Measurements from ENCODE around the gene UGCG. TPM values are rescaled to one million over a fixed set of nuclear protein-coding genes. Genes with fewer than 3 reads are reported as not detected.

Gene UGCG
- total and polyA plus RNA-seq, 2 donors (not counting 1 experiment from before 2014, with no cell fraction given), result 143 to 260 TPM

DNA sequence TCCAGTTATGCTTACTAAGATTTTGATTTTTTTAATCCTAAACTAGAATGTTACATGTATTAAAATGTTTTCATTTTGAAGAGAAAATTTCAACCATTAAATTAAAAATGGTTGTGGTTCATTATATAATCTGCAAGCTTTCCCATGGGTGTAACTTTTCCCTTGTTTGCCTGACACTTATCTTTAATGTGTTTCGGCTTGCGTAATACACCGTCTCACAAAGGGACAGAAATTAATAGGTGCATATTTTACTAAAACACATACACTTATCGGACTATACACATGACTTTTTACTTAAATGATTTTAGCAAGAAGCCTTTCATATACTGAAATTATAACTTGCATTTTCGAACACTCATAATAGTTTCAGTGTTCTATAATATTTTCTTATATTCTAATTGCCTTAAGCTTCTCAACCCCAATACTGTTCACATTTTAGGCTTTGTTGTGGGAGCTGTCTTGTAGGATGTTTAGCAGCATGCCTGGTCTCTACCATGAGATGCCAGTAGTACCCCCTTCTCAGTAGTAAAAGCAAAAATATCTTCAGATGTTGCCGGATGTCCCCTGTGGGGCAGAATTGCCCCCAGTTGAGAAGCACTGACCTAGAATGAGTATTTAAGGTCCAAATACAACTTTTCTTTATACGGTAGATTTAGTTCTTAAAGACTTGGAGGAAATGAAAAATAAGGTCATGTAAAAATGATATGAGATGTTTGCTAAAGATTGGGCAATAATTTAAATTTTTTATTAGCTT, 28.6 kb downstream of the UGCG start:
- Histone ChIP-seq H2AFZ (ENCODE audit: low read length) (no peak overlapping the region), H3K4me2 (ENCODE audit: extremely low read depth, insufficient read depth, low read length) (no peak overlapping the region), H3K27ac (ENCODE audit: insufficient read depth, low read length) (peak overlapping the region; percentile 59), H3K36me3 (ENCODE audit: control insufficient read depth, insufficient read depth, low read length) (peaks cover 5% of the 10 kb centered on the region), H3K27me3 (ENCODE audit: control insufficient read depth, insufficient read depth, low read length) (no peaks in the 10 kb centered on the region), H4K20me1 (ENCODE audit: control insufficient read depth, extremely low read depth, insufficient read depth, low read length) (no peaks in the 10 kb centered on the region), H3K4me3 (replicated peaks in 1 of 4; ENCODE audit: control extremely low read depth in 1 of 4, insufficient read depth in 1 of 4, low read depth in 3 of 4, low read length in 4 of 4) (no peak overlapping the region), H3K9ac (ENCODE audit: insufficient read depth, low read length) (no peak overlapping the region), H3K9me3 (ENCODE audit: control insufficient read depth, insufficient read depth, low read depth, low read length) (no peaks in the 10 kb centered on the region), H3K79me2 (ENCODE audit: control insufficient read depth, insufficient read depth, low read length) (peaks cover 80% of the 10 kb centered on the region), H3K4me1 (ENCODE audit: control insufficient read depth, extremely low read depth, insufficient read depth, low read length) (peaks cover 19% of the 10 kb centered on the region)
- no peak for TF ChIP-seq EZH2 (IDR thresholded peaks at IDR 0.05; ENCODE audit: low read length, missing control alignments)
- TF ChIP-seq, protein P1, sequence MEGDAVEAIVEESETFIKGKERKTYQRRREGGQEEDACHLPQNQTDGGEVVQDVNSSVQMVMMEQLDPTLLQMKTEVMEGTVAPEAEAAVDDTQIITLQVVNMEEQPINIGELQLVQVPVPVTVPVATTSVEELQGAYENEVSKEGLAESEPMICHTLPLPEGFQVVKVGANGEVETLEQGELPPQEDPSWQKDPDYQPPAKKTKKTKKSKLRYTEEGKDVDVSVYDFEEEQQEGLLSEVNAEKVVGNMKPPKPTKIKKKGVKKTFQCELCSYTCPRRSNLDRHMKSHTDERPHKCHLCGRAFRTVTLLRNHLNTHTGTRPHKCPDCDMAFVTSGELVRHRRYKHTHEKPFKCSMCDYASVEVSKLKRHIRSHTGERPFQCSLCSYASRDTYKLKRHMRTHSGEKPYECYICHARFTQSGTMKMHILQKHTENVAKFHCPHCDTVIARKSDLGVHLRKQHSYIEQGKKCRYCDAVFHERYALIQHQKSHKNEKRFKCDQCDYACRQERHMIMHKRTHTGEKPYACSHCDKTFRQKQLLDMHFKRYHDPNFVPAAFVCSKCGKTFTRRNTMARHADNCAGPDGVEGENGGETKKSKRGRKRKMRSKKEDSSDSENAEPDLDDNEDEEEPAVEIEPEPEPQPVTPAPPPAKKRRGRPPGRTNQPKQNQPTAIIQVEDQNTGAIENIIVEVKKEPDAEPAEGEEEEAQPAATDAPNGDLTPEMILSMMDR (conservative IDR thresholded peaks at IDR 0.05 in 1 of 2, IDR thresholded peaks at IDR 0.05 in 1 of 2; ENCODE audit: low read depth in 1 of 2, low read length in 2 of 2), result no peak
- no peak for DNase-seq (ENCODE audit: low read depth in 2 of 2)

DNA sequence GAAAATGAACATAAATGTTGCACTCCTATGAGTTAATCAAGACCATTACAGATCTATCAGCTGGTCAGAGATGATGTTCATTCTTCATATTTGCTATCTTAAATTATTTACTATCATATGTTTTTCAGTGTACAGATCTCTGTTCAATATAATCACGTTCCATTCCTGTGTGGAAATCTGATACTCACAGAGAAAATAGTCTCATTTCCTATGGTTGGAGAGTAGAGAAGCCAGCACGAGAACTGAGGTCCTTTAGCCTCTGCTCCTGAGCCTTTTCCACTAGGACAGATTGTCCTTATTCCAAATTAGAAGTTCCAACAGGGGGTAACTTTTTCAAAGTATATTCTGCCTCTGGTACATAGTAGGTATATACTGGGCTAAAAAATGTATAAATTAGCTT, 29.2 kb downstream of the UGCG start:
- Histone ChIP-seq H3K4me2 (ENCODE audit: extremely low read depth, insufficient read depth, low read length) (peak overlapping the region; percentile 25), H3K4me1 (ENCODE audit: control insufficient read depth, extremely low read depth, insufficient read depth, low read length) (peaks cover 19% of the 10 kb centered on the region), H4K20me1 (ENCODE audit: control insufficient read depth, extremely low read depth, insufficient read depth, low read length) (no peaks in the 10 kb centered on the region), H3K27ac (ENCODE audit: insufficient read depth, low read length) (peak overlapping the region; percentile 59), H2AFZ (ENCODE audit: low read length) (no peak overlapping the region), H3K9ac (ENCODE audit: insufficient read depth, low read length) (no peak overlapping the region), H3K36me3 (ENCODE audit: control insufficient read depth, insufficient read depth, low read length) (peaks cover 5% of the 10 kb centered on the region), H3K9me3 (ENCODE audit: control insufficient read depth, insufficient read depth, low read depth, low read length) (no peaks in the 10 kb centered on the region), H3K79me2 (ENCODE audit: control insufficient read depth, insufficient read depth, low read length) (peaks cover 77% of the 10 kb centered on the region), H3K4me3 (replicated peaks in 1 of 4; ENCODE audit: control extremely low read depth in 1 of 4, insufficient read depth in 1 of 4, low read depth in 3 of 4, low read length in 4 of 4) (no peak overlapping the region), H3K27me3 (ENCODE audit: control insufficient read depth, insufficient read depth, low read length) (no peaks in the 10 kb centered on the region)
- TF ChIP-seq, protein P1 (conservative IDR thresholded peaks at IDR 0.05 in 1 of 2, IDR thresholded peaks at IDR 0.05 in 1 of 2; ENCODE audit: low read depth in 1 of 2, low read length in 2 of 2), result no peak
- no peak for TF ChIP-seq EZH2 (IDR thresholded peaks at IDR 0.05; ENCODE audit: low read length, missing control alignments)
- no peak for DNase-seq (ENCODE audit: low read depth in 2 of 2)

DNA sequence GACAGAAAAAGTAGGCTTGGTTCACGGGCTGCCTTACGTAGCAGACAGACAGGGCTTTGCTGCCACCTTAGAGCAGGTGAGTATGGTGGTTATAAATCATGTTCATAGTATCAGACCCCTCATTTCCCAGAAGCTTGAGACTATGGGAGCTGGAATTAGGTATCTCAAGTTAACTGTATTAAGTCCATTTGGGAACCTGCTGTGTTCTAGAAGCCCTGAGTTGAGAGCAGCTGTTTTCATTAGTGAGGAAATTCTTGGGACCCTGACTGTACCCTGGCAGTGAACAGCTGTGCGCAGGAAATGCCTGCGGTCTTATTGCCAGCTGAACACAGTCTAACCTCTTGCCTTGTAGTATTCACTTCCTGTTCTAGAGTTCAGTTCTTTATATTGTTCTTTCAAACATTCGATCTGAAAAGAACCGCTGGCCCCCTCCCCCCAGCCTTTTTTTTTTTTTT, 29.8 kb downstream of the UGCG start:
- peak overlapping the region; percentile 59 for H3K27ac ChIP-seq (ENCODE audit: insufficient read depth, low read length)
- peaks cover 19% of the 10 kb centered on the region for H3K4me1 ChIP-seq (ENCODE audit: control insufficient read depth, extremely low read depth, insufficient read depth, low read length)
- no peak overlapping the region for H3K4me3 ChIP-seq (replicated peaks in 1 of 4; ENCODE audit: control extremely low read depth in 1 of 4, insufficient read depth in 1 of 4, low read depth in 3 of 4, low read length in 4 of 4)
- peak overlapping the region; percentile 15 for H3K4me2 ChIP-seq (ENCODE audit: extremely low read depth, insufficient read depth, low read length)
- no peak overlapping the region for H2AFZ ChIP-seq (ENCODE audit: low read length)
- H3K9ac ChIP-seq (ENCODE audit: insufficient read depth, low read length), result no peak overlapping the region
- no peak for TF ChIP-seq EZH2 (IDR thresholded peaks at IDR 0.05; ENCODE audit: low read length, missing control alignments)
- TF ChIP-seq, protein P1 (conservative IDR thresholded peaks at IDR 0.05 in 1 of 2, IDR thresholded peaks at IDR 0.05 in 1 of 2; ENCODE audit: low read depth in 1 of 2, low read length in 2 of 2), result no peak
- H3K9me3 ChIP-seq (ENCODE audit: control insufficient read depth, insufficient read depth, low read depth, low read length), result no peaks in the 10 kb centered on the region
- H3K36me3 ChIP-seq (ENCODE audit: control insufficient read depth, insufficient read depth, low read length), result peaks cover 5% of the 10 kb centered on the region
- no peaks in the 10 kb centered on the region for H4K20me1 ChIP-seq (ENCODE audit: control insufficient read depth, extremely low read depth, insufficient read depth, low read length)
- peak; percentile 64 to 68 for DNase-seq (ENCODE audit: low read depth in 2 of 2)
- no peaks in the 10 kb centered on the region for H3K27me3 ChIP-seq (ENCODE audit: control insufficient read depth, insufficient read depth, low read length)
- peaks cover 73% of the 10 kb centered on the region for H3K79me2 ChIP-seq (ENCODE audit: control insufficient read depth, insufficient read depth, low read length)

All from fibroblast of lung (primary cell).